ENCODE data around the gene R3HDM2.

DNA sequence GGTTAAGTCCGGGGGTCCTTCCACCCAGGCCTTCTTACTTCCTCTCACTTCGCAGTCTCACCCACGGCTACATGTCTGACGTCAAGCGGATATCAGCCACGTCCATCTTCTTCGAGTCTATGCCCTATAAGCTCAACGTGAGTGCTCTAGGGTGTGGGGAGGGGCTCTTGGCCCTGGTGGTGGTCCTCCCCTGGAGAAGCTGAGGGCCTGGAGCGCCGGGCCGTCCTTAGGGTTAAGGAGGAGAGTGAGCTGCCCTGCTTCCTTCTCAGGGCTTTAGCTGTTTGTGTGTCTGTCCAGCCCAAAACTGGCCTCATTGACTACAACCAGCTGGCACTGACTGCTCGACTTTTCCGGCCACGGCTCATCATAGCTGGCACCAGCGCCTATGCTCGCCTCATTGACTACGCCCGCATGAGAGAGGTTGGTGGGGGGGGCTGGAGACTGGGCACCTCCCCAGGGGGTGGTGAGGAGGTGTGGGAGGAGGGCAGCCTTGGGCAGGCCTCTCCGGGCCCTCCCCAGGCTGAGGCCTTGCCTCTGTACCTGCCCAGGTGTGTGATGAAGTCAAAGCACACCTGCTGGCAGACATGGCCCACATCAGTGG, 198.6 kb downstream of the R3HDM2 start:
- TF ChIP-seq, protein P1, sequence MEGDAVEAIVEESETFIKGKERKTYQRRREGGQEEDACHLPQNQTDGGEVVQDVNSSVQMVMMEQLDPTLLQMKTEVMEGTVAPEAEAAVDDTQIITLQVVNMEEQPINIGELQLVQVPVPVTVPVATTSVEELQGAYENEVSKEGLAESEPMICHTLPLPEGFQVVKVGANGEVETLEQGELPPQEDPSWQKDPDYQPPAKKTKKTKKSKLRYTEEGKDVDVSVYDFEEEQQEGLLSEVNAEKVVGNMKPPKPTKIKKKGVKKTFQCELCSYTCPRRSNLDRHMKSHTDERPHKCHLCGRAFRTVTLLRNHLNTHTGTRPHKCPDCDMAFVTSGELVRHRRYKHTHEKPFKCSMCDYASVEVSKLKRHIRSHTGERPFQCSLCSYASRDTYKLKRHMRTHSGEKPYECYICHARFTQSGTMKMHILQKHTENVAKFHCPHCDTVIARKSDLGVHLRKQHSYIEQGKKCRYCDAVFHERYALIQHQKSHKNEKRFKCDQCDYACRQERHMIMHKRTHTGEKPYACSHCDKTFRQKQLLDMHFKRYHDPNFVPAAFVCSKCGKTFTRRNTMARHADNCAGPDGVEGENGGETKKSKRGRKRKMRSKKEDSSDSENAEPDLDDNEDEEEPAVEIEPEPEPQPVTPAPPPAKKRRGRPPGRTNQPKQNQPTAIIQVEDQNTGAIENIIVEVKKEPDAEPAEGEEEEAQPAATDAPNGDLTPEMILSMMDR (IDR thresholded peaks at IDR 0.05; ENCODE audit: low read depth, low read length, missing input control), result no peak
- TF ChIP-seq RAD21 (IDR thresholded peaks at IDR 0.05), result no peak
- TF ChIP-seq RXRA (IDR thresholded peaks at IDR 0.05), result no peak
- TF ChIP-seq SP1 (IDR thresholded peaks at IDR 0.05), result no peak
- TF ChIP-seq, protein P2, sequence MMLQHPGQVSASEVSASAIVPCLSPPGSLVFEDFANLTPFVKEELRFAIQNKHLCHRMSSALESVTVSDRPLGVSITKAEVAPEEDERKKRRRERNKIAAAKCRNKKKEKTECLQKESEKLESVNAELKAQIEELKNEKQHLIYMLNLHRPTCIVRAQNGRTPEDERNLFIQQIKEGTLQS (IDR thresholded peaks at IDR 0.05), result no peak
- no peak for TF ChIP-seq TAF1 (conservative IDR thresholded peaks at IDR 0.05)
- TF ChIP-seq, protein P3, sequence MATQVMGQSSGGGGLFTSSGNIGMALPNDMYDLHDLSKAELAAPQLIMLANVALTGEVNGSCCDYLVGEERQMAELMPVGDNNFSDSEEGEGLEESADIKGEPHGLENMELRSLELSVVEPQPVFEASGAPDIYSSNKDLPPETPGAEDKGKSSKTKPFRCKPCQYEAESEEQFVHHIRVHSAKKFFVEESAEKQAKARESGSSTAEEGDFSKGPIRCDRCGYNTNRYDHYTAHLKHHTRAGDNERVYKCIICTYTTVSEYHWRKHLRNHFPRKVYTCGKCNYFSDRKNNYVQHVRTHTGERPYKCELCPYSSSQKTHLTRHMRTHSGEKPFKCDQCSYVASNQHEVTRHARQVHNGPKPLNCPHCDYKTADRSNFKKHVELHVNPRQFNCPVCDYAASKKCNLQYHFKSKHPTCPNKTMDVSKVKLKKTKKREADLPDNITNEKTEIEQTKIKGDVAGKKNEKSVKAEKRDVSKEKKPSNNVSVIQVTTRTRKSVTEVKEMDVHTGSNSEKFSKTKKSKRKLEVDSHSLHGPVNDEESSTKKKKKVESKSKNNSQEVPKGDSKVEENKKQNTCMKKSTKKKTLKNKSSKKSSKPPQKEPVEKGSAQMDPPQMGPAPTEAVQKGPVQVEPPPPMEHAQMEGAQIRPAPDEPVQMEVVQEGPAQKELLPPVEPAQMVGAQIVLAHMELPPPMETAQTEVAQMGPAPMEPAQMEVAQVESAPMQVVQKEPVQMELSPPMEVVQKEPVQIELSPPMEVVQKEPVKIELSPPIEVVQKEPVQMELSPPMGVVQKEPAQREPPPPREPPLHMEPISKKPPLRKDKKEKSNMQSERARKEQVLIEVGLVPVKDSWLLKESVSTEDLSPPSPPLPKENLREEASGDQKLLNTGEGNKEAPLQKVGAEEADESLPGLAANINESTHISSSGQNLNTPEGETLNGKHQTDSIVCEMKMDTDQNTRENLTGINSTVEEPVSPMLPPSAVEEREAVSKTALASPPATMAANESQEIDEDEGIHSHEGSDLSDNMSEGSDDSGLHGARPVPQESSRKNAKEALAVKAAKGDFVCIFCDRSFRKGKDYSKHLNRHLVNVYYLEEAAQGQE (IDR thresholded peaks at IDR 0.05), result no peak
- TF ChIP-seq, protein P4, sequence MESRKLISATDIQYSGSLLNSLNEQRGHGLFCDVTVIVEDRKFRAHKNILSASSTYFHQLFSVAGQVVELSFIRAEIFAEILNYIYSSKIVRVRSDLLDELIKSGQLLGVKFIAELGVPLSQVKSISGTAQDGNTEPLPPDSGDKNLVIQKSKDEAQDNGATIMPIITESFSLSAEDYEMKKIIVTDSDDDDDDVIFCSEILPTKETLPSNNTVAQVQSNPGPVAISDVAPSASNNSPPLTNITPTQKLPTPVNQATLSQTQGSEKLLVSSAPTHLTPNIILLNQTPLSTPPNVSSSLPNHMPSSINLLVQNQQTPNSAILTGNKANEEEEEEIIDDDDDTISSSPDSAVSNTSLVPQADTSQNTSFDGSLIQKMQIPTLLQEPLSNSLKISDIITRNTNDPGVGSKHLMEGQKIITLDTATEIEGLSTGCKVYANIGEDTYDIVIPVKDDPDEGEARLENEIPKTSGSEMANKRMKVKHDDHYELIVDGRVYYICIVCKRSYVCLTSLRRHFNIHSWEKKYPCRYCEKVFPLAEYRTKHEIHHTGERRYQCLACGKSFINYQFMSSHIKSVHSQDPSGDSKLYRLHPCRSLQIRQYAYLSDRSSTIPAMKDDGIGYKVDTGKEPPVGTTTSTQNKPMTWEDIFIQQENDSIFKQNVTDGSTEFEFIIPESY (IDR thresholded peaks at IDR 0.05), result no peak
- TF ChIP-seq JUND (IDR thresholded peaks at IDR 0.05), result no peak
- TF ChIP-seq FOXA1 (IDR thresholded peaks at IDR 0.05), result no peak
- TF ChIP-seq EGR1 (IDR thresholded peaks at IDR 0.05; ENCODE audit: low read depth in 2 of 2), result no peak

Data from liver (tissue), 3 donors.